ENCODE data around the gene TBL2. TPM values are rescaled to one million over a fixed set of nuclear protein-coding genes. Genes with fewer than 3 reads are reported as not detected.

Gene TBL2
- total and polyA plus RNA-seq, 10 of the 15 experiments (the other 5 are each of a cell fraction or from before 2014, with no cell fraction given) = 1.1 to 49.7 (median 26.7) TPM

DNA sequence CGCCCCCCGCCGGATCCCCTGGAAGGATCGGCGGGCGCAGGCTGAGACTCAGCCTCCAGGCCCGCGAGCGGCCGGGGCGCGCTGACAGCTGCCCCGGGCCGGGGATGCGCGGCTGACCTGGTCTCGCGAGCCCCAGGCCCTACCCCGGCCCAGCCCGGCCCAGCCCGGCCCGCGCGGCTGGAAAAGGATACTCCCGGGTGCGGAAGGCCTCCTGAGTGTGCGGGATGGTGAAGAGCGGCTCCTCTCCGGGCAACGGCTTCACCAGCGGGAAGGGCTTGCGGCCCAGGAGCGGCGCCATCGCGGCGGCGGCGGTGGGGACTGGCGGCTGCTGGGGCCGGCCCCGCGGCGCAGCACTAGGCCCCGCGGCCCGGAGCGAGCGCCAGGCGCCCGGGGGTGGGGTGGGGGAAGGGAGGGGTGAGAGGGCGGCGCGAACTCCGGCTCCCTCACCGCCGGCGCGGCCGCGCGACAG lies 56.7 kb downstream of the TBL2 start (continued):
- TF ChIP-seq NR2C2 (IDR thresholded peaks at IDR 0.05; ENCODE audit: borderline replicate concordance, control insufficient read depth, insufficient read length, low read depth) = no peak
- peak; percentile 63; the same call in 1 of the 2 replicates for TF ChIP-seq LARP7 (IDR thresholded peaks at IDR 0.05)
- TF ChIP-seq SMARCA5 (IDR thresholded peaks at IDR 0.05) = peak; percentile 77; the same call in 1 of the 2 replicates
- peak in 1 of 2 experiments; percentile 63; a peak in 1 of 3 replicates for TF ChIP-seq EGR1 (IDR thresholded peaks at IDR 0.05; ENCODE audit: borderline replicate concordance in 1 of 2, low read depth in 2 of 2, low read length in 2 of 2)
- 0 out of 2 replicates have a peak, but pooled peaks have one; percentile 56 for TF ChIP-seq CHD1 (IDR thresholded peaks at IDR 0.05; ENCODE audit: low read depth, low read length)
- TF ChIP-seq NFIC (IDR thresholded peaks at IDR 0.05; ENCODE audit: low read depth, low read length) = no peak
- no peak for TF ChIP-seq TBL1XR1 (IDR thresholded peaks at IDR 0.05; ENCODE audit: low read depth, low read length)
- TF ChIP-seq POLR2A (IDR thresholded peaks at IDR 0.05; ENCODE audit: low read depth, low read length) = peak; percentile 67; the same call in 1 of the 2 replicates

GRCh38 chr7:73520673-73521635 lies 57.4 kb downstream of the TBL2 start:
- H2AFZ ChIP-seq (ENCODE audit: control insufficient read depth, low read depth, low read length) = no peak overlapping the region
- H3K4me1 ChIP-seq (ENCODE audit: control insufficient read depth, insufficient read depth, low read length) = peaks cover 10% of the 10 kb centered on the region
- H3K36me3 ChIP-seq (ENCODE audit: control insufficient read depth in 2 of 2, insufficient read depth in 2 of 2, low read length in 1 of 2) = peaks cover 2 to 11% of the 10 kb centered on the region in 2 experiments; a peak in 3 of 4 replicates
- RAD21 ChIA-PET (ENCODE audit: unreplicated experiment) = interaction anchor here (0.7 to 3.3 kb wide), 7 partner anchors 9 to 218 kb away, joined by 3 to 21 read pairs (median 4); partner anchors contain the start of genes ABHD11 and BCL7B
- H3K79me2 ChIP-seq (ENCODE audit: control insufficient read depth, insufficient read depth, low read length) = peaks cover 61% of the 10 kb centered on the region
- CTCF ChIA-PET = interaction anchor here (0.6 to 1.9 kb wide), 8 partner anchors 13 to 691 kb away, joined by 3 to 4 read pairs (median 3); no protein-coding TSS in a partner anchor
- DNase-seq (ENCODE audit: low read depth, low spot score) (no peak), FAIRE-seq (peak; percentile 59), ATAC-seq (no peak)
- H3K9ac ChIP-seq (ENCODE audit: control insufficient read depth, insufficient read depth, low read length) = peak overlapping the region; percentile 80
- H3K4me3 ChIP-seq = peak overlapping the region; percentile 76
- no peaks in the 10 kb centered on the region; the same call in 2 of the 3 replicates for H3K9me3 ChIP-seq (replicated peaks; ENCODE audit: control insufficient read depth, insufficient read depth, low read length)
- intact Hi-C loops (cut with micrococcal nuclease; ENCODE audit: unreplicated experiment) = loop anchor here (10.0 kb wide), 2 partner anchors 164 to 214 kb away; partner anchors contain the start of genes ABHD11, BUD23 and DNAJC30
- 2% methylated on average over 36 of the region's 36 CpGs for WGBS (ENCODE audit: insufficient coverage, insufficient replicate concordance, low lambda C conversion rate, missing lambda C conversion rate)
- TF ChIP-seq STAT3 (IDR thresholded peaks at IDR 0.05; ENCODE audit: low read depth, low read length) (no peak), MYC (IDR thresholded peaks at IDR 0.05; ENCODE audit: insufficient read depth, insufficient read length, insufficient replicate concordance, low read length, severe bottlenecking) (no peak), BCL11A (IDR thresholded peaks at IDR 0.05; ENCODE audit: low read depth, low read length) (no peak), NR2C1 (IDR thresholded peaks at IDR 0.05) (no peak), POLR2A (IDR thresholded peaks at IDR 0.05; ENCODE audit: low read depth, low read length) (no peak), SPI1 (IDR thresholded peaks at IDR 0.05; ENCODE audit: borderline replicate concordance, insufficient read depth, low read depth, low read length) (peak; percentile 35; the same call in 1 of the 2 replicates), HDAC6 (IDR thresholded peaks at IDR 0.05; ENCODE audit: unreplicated experiment) (no peak)
- TF ChIP-seq, protein P1, sequence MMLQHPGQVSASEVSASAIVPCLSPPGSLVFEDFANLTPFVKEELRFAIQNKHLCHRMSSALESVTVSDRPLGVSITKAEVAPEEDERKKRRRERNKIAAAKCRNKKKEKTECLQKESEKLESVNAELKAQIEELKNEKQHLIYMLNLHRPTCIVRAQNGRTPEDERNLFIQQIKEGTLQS (IDR thresholded peaks at IDR 0.05; ENCODE audit: borderline replicate concordance, extremely low read depth, low read depth, low read length) = no peak
- in situ Hi-C loops (cut with MboI) = no loop called here
- H3K27ac ChIP-seq (ENCODE audit: control insufficient read depth, insufficient read depth) = peak overlapping the region; percentile 91
- H3K4me2 ChIP-seq (ENCODE audit: control insufficient read depth, insufficient read depth) = peak overlapping the region; percentile 76
- H3K27me3 ChIP-seq (replicated peaks in 1 of 2; ENCODE audit: control insufficient read depth in 2 of 2, insufficient read depth in 2 of 2, low read length in 1 of 2) = no peaks in the 10 kb centered on the region
- SMC1A ChIA-PET (ENCODE audit: uncharacterized antibody, unreplicated experiment) = interaction anchor here (0.6 to 1.4 kb wide), 6 partner anchors 11 to 74 kb away, joined by 3 to 5 read pairs (median 3); partner anchors contain the start of genes BCL7B and TBL2
- BruUV-seq (replicated peaks) = TSS peak; percentile 52
- POLR2A ChIA-PET = interaction anchor here (0.6 to 4.2 kb wide), 8 partner anchors 19 to 476 kb away, joined by 3 to 41 read pairs (median 4); partner anchors contain the start of genes BCL7B and TBL2
- no peaks in the 10 kb centered on the region for H4K20me1 ChIP-seq (ENCODE audit: control insufficient read depth, insufficient read depth)

Data from GM12878 (cell line).